Measurements from ENCODE around the gene MRPS5. TPM values are rescaled to one million over a fixed set of nuclear protein-coding genes. Genes with fewer than 3 reads are reported as not detected.

MRPS5 gene
- total RNA-seq, 1 experiment from 2014 or later = 107 TPM

GRCh38 chr2:95048825-95049682 lies 72.6 kb downstream of the MRPS5 start:
- no TSS peak for BruUV-seq (replicated peaks)
- ATAC-seq (no peak), DNase-seq (no peak)
- Histone ChIP-seq H4K20me1 (ENCODE audit: low read length) (no peaks in the 10 kb centered on the region), H3K9me2 (replicated peaks; ENCODE audit: low read length) (no peaks in the 10 kb centered on the region), H3F3A (ENCODE audit: low read length, unreplicated experiment) (no peaks in the 10 kb centered on the region), H2AFZ (ENCODE audit: low read length) (no peak overlapping the region), H3K79me2 (ENCODE audit: low read length) (no peaks in the 10 kb centered on the region), H3K4me1 (ENCODE audit: insufficient read depth, low read length) (peaks cover 27% of the 10 kb centered on the region), H3K4me2 (ENCODE audit: low read length) (no peak overlapping the region), H3K9ac (ENCODE audit: low read length) (no peak overlapping the region), H3K9me3 (ENCODE audit: low read length) (no peaks in the 10 kb centered on the region), H3K27me3 (ENCODE audit: low read length) (no peaks in the 10 kb centered on the region), H3K27ac (ENCODE audit: low read length) (no peak overlapping the region), H3K36me3 (ENCODE audit: low read depth, low read length) (no peaks in the 10 kb centered on the region), H3K4me3 (ENCODE audit: low read length) (no peak overlapping the region)
- ChIA-PET POLR2A (ENCODE audit: unreplicated experiment) (no interaction called here), CTCF (no interaction called here)
- intact Hi-C loops (cut with micrococcal nuclease) = no loop called here
- TF ChIP-seq EZH2 (IDR thresholded peaks at IDR 0.05; ENCODE audit: low read length, unreplicated experiment) = no peak
- TF ChIP-seq CTCF (conservative IDR thresholded peaks at IDR 0.05; ENCODE audit: low read depth, low read length) = no peak
- TF ChIP-seq EZH2phosphoT487 (IDR thresholded peaks at IDR 0.05; ENCODE audit: borderline replicate concordance, low read length) = no peak

GRCh38 chr2:95047629-95048510 lies 73.7 kb downstream of the MRPS5 start:
- ATAC-seq (no peak), DNase-seq (no peak)
- no peaks in the 10 kb centered on the region for H3K9me3 ChIP-seq (ENCODE audit: low read length)
- no peaks in the 10 kb centered on the region for H3K9me2 ChIP-seq (replicated peaks; ENCODE audit: low read length)
- H2AFZ ChIP-seq (ENCODE audit: low read length) = no peak overlapping the region
- H3K4me1 ChIP-seq (ENCODE audit: insufficient read depth, low read length) = peaks cover 36% of the 10 kb centered on the region
- H3K79me2 ChIP-seq (ENCODE audit: low read length) = no peaks in the 10 kb centered on the region
- intact Hi-C loops (cut with micrococcal nuclease) = no loop called here
- no peaks in the 10 kb centered on the region for H3K36me3 ChIP-seq (ENCODE audit: low read depth, low read length)
- no peak overlapping the region for H3K4me3 ChIP-seq (ENCODE audit: low read length)
- no peaks in the 10 kb centered on the region for H3F3A ChIP-seq (ENCODE audit: low read length, unreplicated experiment)
- BruUV-seq (replicated peaks) = no TSS peak
- no peaks in the 10 kb centered on the region for H3K27me3 ChIP-seq (ENCODE audit: low read length)
- no peak overlapping the region for H3K27ac ChIP-seq (ENCODE audit: low read length)
- no peak overlapping the region for H3K9ac ChIP-seq (ENCODE audit: low read length)
- TF ChIP-seq EZH2 (IDR thresholded peaks at IDR 0.05; ENCODE audit: low read length, unreplicated experiment) (no peak), CTCF (conservative IDR thresholded peaks at IDR 0.05; ENCODE audit: low read depth, low read length) (no peak), EZH2phosphoT487 (IDR thresholded peaks at IDR 0.05; ENCODE audit: borderline replicate concordance, low read length) (no peak)
- H4K20me1 ChIP-seq (ENCODE audit: low read length) = no peaks in the 10 kb centered on the region
- CTCF ChIA-PET = no interaction called here
- H3K4me2 ChIP-seq (ENCODE audit: low read length) = no peak overlapping the region
- POLR2A ChIA-PET (ENCODE audit: unreplicated experiment) = no interaction called here
